Fibroblast of lung (primary cell): ENCODE results near the gene EEF2.

Source experiments
- EZH2 ChIP-seq: IDR thresholded peaks from 2 replicates; pipeline ENCODE4 v1.5.1; 2012; ENCODE audit warnings: low read length, control low read depth, mild to moderate bottlenecking; ENCODE audit errors: missing control alignments
- TF ChIP-seq, protein P1 (sequence below), 2 donors: IDR thresholded peaks in 1 of 2; conservative IDR thresholded peaks in 1 of 2; 1 replicate in 1 of 2; 2 replicates in 1 of 2; pipeline ENCODE4 v1.5.1; 2011 to 2012; ENCODE audit warnings: low read length in 2 of 2, control low read depth in 1 of 2, inconsistent platforms in 1 of 2, low read depth in 1 of 2, mild to moderate bottlenecking in 1 of 2

DNA sequence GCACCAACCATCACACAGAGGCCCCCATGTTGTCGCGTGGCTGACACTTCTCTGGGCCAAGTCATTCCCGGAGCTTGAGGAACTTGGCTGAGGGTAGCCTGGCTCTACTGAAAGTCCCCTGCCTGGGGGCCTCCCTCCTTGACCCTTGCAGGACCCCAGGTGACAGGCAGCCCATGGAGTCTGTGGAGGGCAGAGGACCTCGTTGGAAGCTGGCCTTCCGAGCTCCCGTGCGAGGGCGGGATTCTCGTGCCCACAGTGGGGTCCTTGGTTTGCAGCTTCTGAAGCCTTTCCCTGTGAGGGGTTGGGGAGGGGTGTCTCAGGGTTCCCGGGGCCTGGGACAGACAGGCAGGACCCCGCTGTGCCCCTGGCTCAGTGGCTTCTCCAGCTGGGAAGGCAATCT is 36.0 kb downstream of the EEF2 start:
- TF ChIP-seq, protein P1, sequence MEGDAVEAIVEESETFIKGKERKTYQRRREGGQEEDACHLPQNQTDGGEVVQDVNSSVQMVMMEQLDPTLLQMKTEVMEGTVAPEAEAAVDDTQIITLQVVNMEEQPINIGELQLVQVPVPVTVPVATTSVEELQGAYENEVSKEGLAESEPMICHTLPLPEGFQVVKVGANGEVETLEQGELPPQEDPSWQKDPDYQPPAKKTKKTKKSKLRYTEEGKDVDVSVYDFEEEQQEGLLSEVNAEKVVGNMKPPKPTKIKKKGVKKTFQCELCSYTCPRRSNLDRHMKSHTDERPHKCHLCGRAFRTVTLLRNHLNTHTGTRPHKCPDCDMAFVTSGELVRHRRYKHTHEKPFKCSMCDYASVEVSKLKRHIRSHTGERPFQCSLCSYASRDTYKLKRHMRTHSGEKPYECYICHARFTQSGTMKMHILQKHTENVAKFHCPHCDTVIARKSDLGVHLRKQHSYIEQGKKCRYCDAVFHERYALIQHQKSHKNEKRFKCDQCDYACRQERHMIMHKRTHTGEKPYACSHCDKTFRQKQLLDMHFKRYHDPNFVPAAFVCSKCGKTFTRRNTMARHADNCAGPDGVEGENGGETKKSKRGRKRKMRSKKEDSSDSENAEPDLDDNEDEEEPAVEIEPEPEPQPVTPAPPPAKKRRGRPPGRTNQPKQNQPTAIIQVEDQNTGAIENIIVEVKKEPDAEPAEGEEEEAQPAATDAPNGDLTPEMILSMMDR (conservative IDR thresholded peaks at IDR 0.05 in 1 of 2, IDR thresholded peaks at IDR 0.05 in 1 of 2; ENCODE audit: low read depth in 1 of 2, low read length in 2 of 2), result no peak
- no peak for TF ChIP-seq EZH2
